Central memory CD4-positive, alpha-beta T cell (primary cell): ENCODE results near the gene DOCK8.

Experiments used
- DNase-seq: peaks from one replicate; pipeline ENCODE4 v3.0.0; 2022

DOCK8 gene

GRCh38 chr9:270657-271237, 56.1 kb downstream of the DOCK8 start:
- no peak for DNase-seq

- DNase-seq, result peak; percentile 87
Measured at GRCh38 chr9:272251-273213, 57.9 kb downstream of the DOCK8 start.

- DNase-seq, result no peak
Measured at GRCh38 chr9:274406-274805, 59.7 kb downstream of the DOCK8 start.

- DNase-seq, result peak; percentile 80
Measured at GRCh38 chr9:277601-278295, 63.1 kb downstream of the DOCK8 start.

GRCh38 chr9:278651-279050, 64.0 kb downstream of the DOCK8 start:
- DNase-seq, result peak; percentile 60

- DNase-seq, result no peak
Measured at GRCh38 chr9:279674-280073, 65.0 kb downstream of the DOCK8 start.

GRCh38 chr9:281741-282645, 67.3 kb downstream of the DOCK8 start:
- peak; percentile 31 for DNase-seq

GRCh38 chr9:286071-286740, 71.5 kb downstream of the DOCK8 start:
- no peak for DNase-seq

- DNase-seq, result no peak
Measured at GRCh38 chr9:289121-289520, 74.5 kb downstream of the DOCK8 start.

- DNase-seq, result no peak
Measured at GRCh38 chr9:292915-293314, 78.2 kb downstream of the DOCK8 start.

GRCh38 chr9:295576-295975, 80.9 kb downstream of the DOCK8 start:
- no peak for DNase-seq

- DNase-seq, result no peak
Measured at GRCh38 chr9:296411-296810, 81.7 kb downstream of the DOCK8 start.

GRCh38 chr9:297104-297972, 82.7 kb downstream of the DOCK8 start:
- DNase-seq, result no peak

GRCh38 chr9:303502-303901, 88.8 kb downstream of the DOCK8 start:
- DNase-seq, result no peak

GRCh38 chr9:304106-304505, 89.4 kb downstream of the DOCK8 start:
- no peak for DNase-seq

GRCh38 chr9:304519-305185, 90.0 kb downstream of the DOCK8 start:
- peak; percentile 68 for DNase-seq

- peak; percentile 67 for DNase-seq
Measured at GRCh38 chr9:306907-307306, 92.2 kb downstream of the DOCK8 start.

GRCh38 chr9:311841-312240, 97.2 kb downstream of the DOCK8 start:
- no peak for DNase-seq

- DNase-seq, result no peak
Measured at GRCh38 chr9:312596-313320, 98.1 kb downstream of the DOCK8 start.
